GM19372 (cell line): ENCODE results near the gene TTYH1.
"Not testable (repeated sequence)": the region's sequence is repeated elsewhere in the genome, so short reads cannot be mapped to it uniquely, and the experiment has no call there.

Experiments used
- ATAC-seq: cut with Tn5 transposase; IDR thresholded peaks from one replicate; pipeline ENCODE4 v1.9.1; 2021; ENCODE audit warnings: mild to moderate bottlenecking, low read depth, moderate library complexity; ENCODE audit not compliant: unreplicated experiment

Gene TTYH1

GRCh38 chr19:54415208-54415900 is at the start of gene TTYH1:
Gene TTYH1, plus strand, starts transcription at chr19:54415464. Its CDS starts 89 bp downstream, at chr19:54415553.
- no peak for ATAC-seq

- ATAC-seq: not testable (repeated sequence)
Measured at GRCh38 chr19:54365798-54366197, 49.5 kb upstream of the TTYH1 start.

GRCh38 chr19:54366811-54367210 is 48.5 kb upstream of the TTYH1 start:
- ATAC-seq: no peak

- no peak for ATAC-seq
Measured at GRCh38 chr19:54369082-54369687, 46.1 kb upstream of the TTYH1 start.

- not testable (repeated sequence) for ATAC-seq
Measured at GRCh38 chr19:54369688-54370433, 45.4 kb upstream of the TTYH1 start.

GRCh38 chr19:54370434-54370796 is 44.8 kb upstream of the TTYH1 start:
- not testable (repeated sequence) for ATAC-seq

- not testable (repeated sequence) for ATAC-seq
Measured at GRCh38 chr19:54371453-54371852, 43.8 kb upstream of the TTYH1 start.

GRCh38 chr19:54373781-54374631 is 41.3 kb upstream of the TTYH1 start:
- ATAC-seq: no peak

- not testable (repeated sequence) for ATAC-seq
Measured at GRCh38 chr19:54375181-54375938, 39.9 kb upstream of the TTYH1 start.

- no peak for ATAC-seq
Measured at GRCh38 chr19:54376610-54377285, 38.5 kb upstream of the TTYH1 start.

- ATAC-seq: no peak
Measured at GRCh38 chr19:54379187-54379678, 36.0 kb upstream of the TTYH1 start.

- ATAC-seq: no peak
Measured at GRCh38 chr19:54380897-54381296, 34.4 kb upstream of the TTYH1 start.

- not testable (repeated sequence) for ATAC-seq
Measured at GRCh38 chr19:54382041-54382440, 33.2 kb upstream of the TTYH1 start.

GRCh38 chr19:54383330-54383729 is 31.9 kb upstream of the TTYH1 start:
- no peak for ATAC-seq

- ATAC-seq: no peak
Measured at GRCh38 chr19:54387991-54388801, 27.1 kb upstream of the TTYH1 start.

GRCh38 chr19:54388802-54389139 is 26.5 kb upstream of the TTYH1 start:
- ATAC-seq: no peak

- ATAC-seq: no peak
Measured at GRCh38 chr19:54389553-54389952, 25.7 kb upstream of the TTYH1 start.

GRCh38 chr19:54390942-54391577 is 24.2 kb upstream of the TTYH1 start:
- no peak for ATAC-seq
